ENCODE measurements around the gene NFXL1. TPM values are rescaled to one million over a fixed set of nuclear protein-coding genes. Genes with fewer than 3 reads are reported as not detected.

Gene NFXL1
- total RNA-seq, 2 donors from 2014 or later = 14.0 to 16.4 TPM

DNA sequence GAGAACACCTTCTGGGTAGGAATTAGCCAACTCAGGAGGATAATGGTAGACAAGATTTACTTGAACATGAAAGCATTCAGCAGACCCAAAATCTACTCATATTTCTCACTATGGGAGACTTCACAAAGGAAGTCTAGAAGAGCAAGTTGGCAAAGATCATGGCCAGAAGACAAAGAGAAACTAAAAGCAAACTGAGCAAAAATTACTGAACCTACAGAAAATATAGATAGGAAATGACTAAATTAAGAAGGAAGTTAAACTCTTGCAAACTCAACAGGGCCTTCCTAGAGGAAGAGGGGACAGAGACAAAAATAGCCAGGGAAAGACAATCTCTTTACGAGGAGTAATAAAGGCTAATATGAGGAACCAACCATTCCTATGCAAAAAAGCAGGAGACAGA is 95.2 kb downstream of the NFXL1 start:
- Mint-ChIP-seq H3K27ac (no peak overlapping the region), H3K36me3 (no peaks in the 10 kb centered on the region), H3K9me3 (no peaks in the 10 kb centered on the region)
- no peak for DNase-seq (ENCODE audit: low spot score in 2 of 2)
- no peak for ATAC-seq

DNA sequence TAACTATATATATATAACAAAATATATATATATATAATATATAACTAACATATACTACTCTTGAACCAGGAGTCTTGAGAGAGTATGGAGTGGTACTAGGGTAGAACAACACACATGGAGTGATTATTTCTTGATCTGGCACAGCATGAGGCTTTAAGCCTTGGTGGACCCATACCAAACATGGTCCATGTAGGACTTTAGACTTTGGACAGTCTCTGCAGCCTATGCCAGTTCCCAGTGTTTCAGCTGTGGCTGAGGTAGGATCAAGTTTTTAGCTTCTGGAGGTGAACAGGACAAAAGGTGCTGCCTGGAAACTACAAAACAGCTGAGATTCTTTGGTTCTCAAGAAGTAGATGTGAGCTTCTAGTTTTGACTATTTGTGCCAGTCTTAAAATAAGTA is 97.1 kb downstream of the NFXL1 start:
- DNase-seq (ENCODE audit: low spot score in 2 of 2) = no peak
- Mint-ChIP-seq H3K36me3 (no peaks in the 10 kb centered on the region), H3K27ac (no peak overlapping the region), H3K9me3 (no peaks in the 10 kb centered on the region)
- no peak for ATAC-seq

DNA sequence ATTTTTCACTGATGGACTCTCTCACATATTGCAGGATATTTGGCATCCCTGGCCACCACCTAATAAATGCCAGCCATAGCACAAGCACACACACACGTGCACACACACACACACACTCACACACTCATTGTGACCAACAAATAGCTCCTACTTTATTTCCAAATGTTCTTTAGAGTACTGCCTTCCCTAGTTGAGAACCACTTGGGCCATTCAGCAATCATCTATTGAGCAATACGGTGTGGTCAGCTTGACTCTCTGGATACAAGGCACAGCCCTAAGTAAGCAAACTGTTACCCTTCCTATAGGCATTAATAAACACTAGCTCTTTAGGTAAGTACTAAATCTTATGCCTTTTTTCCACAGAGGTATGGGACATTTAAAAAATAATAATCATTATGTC is 97.6 kb downstream of the NFXL1 start:
- no peak overlapping the region for H3K27ac Mint-ChIP-seq
- H3K9me3 Mint-ChIP-seq = no peaks in the 10 kb centered on the region
- H3K36me3 Mint-ChIP-seq = no peaks in the 10 kb centered on the region
- DNase-seq (ENCODE audit: low spot score in 2 of 2) (no peak), ATAC-seq (no peak)

DNA sequence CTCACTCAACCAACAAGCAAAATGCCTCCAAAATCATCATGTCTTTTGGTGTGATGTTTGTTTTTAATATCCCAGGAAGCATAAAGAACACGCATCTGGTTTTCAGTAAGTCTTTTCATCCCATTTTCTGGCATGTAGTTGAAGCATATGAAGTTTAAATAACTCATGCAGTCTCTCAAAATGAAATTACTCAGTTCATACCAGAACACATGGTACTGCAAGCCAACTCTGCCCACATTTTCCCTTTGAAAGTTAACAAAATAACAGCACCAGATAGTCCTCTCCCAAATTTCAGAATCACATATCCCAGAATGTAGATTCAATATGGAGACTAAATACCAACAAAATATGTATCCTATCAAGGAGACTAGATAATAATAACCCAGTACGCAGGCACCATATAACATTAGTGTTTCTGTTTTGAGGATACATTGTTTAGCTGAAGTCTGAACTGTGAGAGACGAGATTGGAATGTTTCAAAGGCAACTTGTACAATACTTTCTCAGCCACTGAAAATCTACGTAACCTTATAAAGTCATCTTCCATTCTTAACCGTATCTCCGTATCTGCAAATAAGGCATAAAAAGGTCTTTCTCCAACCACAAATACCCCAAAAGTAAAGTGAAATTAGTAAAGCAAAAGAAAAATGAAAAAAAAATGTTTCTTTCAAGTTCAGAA is 99.6 kb downstream of the NFXL1 start:
- ATAC-seq (no peak), DNase-seq (ENCODE audit: low spot score in 2 of 2) (no peak)
- H3K9me3 Mint-ChIP-seq = no peaks in the 10 kb centered on the region
- no peak overlapping the region for H3K27ac Mint-ChIP-seq
- H3K36me3 Mint-ChIP-seq = no peaks in the 10 kb centered on the region

DNA sequence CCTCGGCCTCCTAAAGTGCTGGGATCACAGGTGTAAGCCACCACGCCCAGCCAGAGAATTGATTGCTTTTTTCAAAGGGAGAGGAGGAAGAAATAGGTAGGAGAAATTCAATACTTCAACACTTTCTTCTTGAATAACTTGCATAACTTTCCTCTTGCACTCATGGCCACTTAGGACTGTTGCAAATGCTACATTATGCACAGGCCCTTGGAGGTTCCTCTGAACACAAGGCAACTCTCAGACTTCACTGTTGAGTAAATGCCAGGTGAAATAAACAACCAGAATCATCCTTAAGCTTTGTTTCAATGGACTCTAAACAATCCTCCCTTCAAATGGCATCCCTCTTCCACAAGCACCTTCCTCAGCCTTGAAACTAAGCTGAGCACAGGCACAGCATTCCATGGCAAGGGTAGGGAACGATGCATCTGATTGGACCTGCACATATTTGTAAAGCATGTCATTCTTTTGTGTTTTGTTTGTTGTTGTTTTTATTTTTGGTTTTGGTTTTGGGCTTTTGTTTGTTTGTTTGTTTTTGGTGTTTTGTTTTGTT is 104.7 kb downstream of the NFXL1 start:
- ATAC-seq (no peak), DNase-seq (ENCODE audit: low spot score in 2 of 2) (no peak)
- Mint-ChIP-seq H3K9me3 (no peaks in the 10 kb centered on the region), H3K27ac (no peak overlapping the region), H3K36me3 (no peaks in the 10 kb centered on the region)

DNA sequence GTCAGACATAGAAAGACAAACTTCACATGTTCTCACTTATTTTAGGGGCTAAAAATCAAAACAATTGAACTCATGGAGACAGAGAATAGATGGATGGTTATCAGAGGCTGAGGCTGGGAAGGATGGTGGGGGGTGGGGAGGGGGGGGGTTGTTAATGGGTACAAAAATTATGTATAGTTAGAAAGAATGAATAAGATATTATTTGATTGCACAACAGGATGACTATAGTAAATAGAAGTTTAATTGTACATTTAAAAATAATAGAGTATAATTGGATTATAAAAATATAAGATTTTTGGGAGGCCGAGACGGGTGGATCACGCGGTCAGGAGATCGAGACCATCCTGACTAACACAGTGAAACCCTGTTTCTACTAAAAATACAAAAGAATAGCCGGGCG is 109.8 kb downstream of the NFXL1 start:
- DNase-seq (ENCODE audit: low spot score in 2 of 2) (no peak), ATAC-seq (no peak)
- H3K9me3 Mint-ChIP-seq = no peaks in the 10 kb centered on the region
- H3K36me3 Mint-ChIP-seq = no peaks in the 10 kb centered on the region
- H3K27ac Mint-ChIP-seq = no peak overlapping the region

DNA sequence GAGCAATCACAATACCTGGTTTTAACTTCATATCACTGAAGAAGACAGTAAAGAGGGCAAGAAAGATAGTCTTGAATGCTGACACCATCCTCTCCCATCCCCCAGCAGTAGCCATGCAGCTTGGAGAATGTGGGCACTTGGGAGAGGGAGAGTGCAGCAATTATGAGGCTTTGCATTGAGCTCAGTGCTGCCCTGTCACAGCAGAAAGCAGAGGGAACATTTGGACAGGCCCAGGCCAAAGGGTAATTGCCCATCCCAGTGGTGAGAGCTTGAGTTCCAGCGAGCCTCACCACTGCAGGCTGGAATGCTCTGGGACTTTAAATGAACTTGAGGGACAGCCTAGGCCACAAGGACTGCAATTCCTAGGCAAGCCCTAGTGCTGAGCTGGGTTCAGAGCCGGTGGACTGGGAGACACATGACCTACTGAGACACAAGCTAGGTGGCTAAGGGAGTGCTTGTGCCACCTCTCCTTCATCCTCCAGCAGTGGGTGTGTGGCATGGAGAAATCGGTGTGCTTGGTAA is 112.8 kb downstream of the NFXL1 start:
- H3K27ac Mint-ChIP-seq = no peak overlapping the region
- no peaks in the 10 kb centered on the region for H3K36me3 Mint-ChIP-seq
- ATAC-seq (no peak), DNase-seq (ENCODE audit: low spot score in 2 of 2) (no peak)
- no peaks in the 10 kb centered on the region for H3K9me3 Mint-ChIP-seq

DNA sequence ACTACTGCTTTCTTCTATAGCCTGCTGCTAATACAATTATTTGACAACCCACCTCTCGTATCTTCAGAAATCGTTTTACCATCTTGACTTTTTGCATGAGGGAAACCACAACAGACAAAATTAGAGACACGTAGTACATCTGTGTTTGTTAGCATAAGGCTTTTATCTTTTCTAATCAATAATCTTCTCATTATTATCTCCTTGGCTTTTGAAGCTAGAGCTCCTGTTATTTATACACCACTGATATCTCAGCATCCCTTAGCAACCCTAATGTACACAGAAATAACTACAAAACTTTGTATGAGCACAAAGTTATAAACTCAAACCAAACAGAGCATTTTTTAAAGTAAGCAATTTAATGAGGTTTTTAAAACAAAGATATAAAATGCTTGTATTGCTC is 116.2 kb downstream of the NFXL1 start:
- Mint-ChIP-seq H3K27ac (no peak overlapping the region), H3K36me3 (no peaks in the 10 kb centered on the region), H3K9me3 (no peaks in the 10 kb centered on the region)
- DNase-seq (ENCODE audit: low spot score in 2 of 2) (no peak), ATAC-seq (no peak)

Other genes starting within 250 kb of the NFXL1 start
- gene CORIN, start 76.5 kb downstream of the NFXL1 start, total RNA-seq = under 1 TPM; 0.05 to 0.21 TPM
- gene CNGA1, start 102.1 kb upstream of the NFXL1 start, total RNA-seq = under 1 TPM; 0.27 to 0.55 TPM
- gene NIPAL1, start 102.2 kb upstream of the NFXL1 start, total RNA-seq = 1 to 10 TPM; 1.3 to 3.9 TPM
- 10 to 100 TPM; 16.4 to 48.2 TPM for gene TXK, start 219.7 kb upstream of the NFXL1 start, total RNA-seq